HCT116 (cell line): ENCODE measurements around the gene APBA2.

Experiments
- ATF3 ChIP-seq: IDR thresholded peaks from 2 replicates; pipeline ENCODE4 v1.6.1; 2012
- CTCF ChIP-seq, 3 experiments: fragments of 200-600 bp in 1 of 3; sonication (generic) in 1 of 3; IDR thresholded peaks in 2 of 3; conservative IDR thresholded peaks in 1 of 3; 2 replicates each; pipeline ENCODE4 v1.5.1; 2012 to 2017; ENCODE audit warnings: low read depth in 2 of 3, low read length in 2 of 3, antibody characterized with exemption in 1 of 3, borderline replicate concordance in 1 of 3, control low read depth in 1 of 3, mild to moderate bottlenecking in 1 of 3, mixed read lengths in 1 of 3, mixed run types in 1 of 3, moderate library complexity in 1 of 3; ENCODE audit not compliant: insufficient read depth in 1 of 3
- EZH2 ChIP-seq: fragments of 200-600 bp; sonication (generic); IDR thresholded peaks from 2 replicates; pipeline ENCODE4 v1.6.1; 2017; ENCODE audit warnings: antibody characterized with exemption, mixed run types
- EZH2phosphoT487 ChIP-seq: fragments of 200-600 bp; IDR thresholded peaks from 2 replicates; pipeline ENCODE4 v1.6.1; 2018; ENCODE audit warnings: antibody characterized with exemption, borderline replicate concordance
- FOSL1 ChIP-seq: IDR thresholded peaks from 2 replicates; pipeline ENCODE4 v1.6.1; 2012; ENCODE audit warnings: low read depth
- JUND ChIP-seq: IDR thresholded peaks from 2 replicates; pipeline ENCODE4 v1.6.1; 2012
- MAX ChIP-seq: IDR thresholded peaks from 2 replicates; pipeline ENCODE4 v1.6.1; 2012
- POLR2A ChIP-seq: IDR thresholded peaks from 2 replicates; pipeline ENCODE4 v1.7.0; 2011; ENCODE audit warnings: borderline replicate concordance; ENCODE audit not compliant: insufficient read depth, insufficient read length; ENCODE audit errors: extremely low read depth
- POLR2AphosphoS5 ChIP-seq: IDR thresholded peaks from 2 replicates; pipeline ENCODE4 v1.6.1; 2011; ENCODE audit warnings: mild to moderate bottlenecking, low read depth, low read length, moderate library complexity
- RAD21 ChIP-seq: IDR thresholded peaks from 2 replicates; pipeline ENCODE4 v1.6.1; 2012; ENCODE audit warnings: low read depth, mild to moderate bottlenecking
- SIN3A ChIP-seq: IDR thresholded peaks from 2 replicates; pipeline ENCODE4 v1.6.1; 2012; ENCODE audit warnings: low read depth
- TCF7L2 ChIP-seq: IDR thresholded peaks from 2 replicates; pipeline ENCODE4 v1.7.0; 2011; ENCODE audit warnings: borderline replicate concordance, inconsistent platforms; ENCODE audit not compliant: insufficient read depth, insufficient read length; ENCODE audit errors: extremely low read depth

- TF ChIP-seq CTCF (IDR thresholded peaks at IDR 0.05 in 2 of 3, conservative IDR thresholded peaks at IDR 0.05 in 1 of 3; ENCODE audit: borderline replicate concordance in 1 of 3, insufficient read depth in 1 of 3, low read depth in 2 of 3, low read length in 2 of 3) (no peak), POLR2A (no peak), EZH2 (no peak), RAD21 (no peak), JUND (no peak), MAX (no peak), SIN3A (no peak), FOSL1 (no peak), POLR2AphosphoS5 (no peak), TCF7L2 (no peak), ATF3 (no peak), EZH2phosphoT487 (no peak)
Observed at GRCh38 chr15:28986726-28987125, 101.0 kb downstream of the APBA2 start.
